ENCODE results near the gene AVL9. TPM values are rescaled to one million over a fixed set of nuclear protein-coding genes. Genes with fewer than 3 reads are reported as not detected.
"Not testable (repeated sequence)": the region's sequence is repeated elsewhere in the genome, so short reads cannot be mapped to it uniquely, and the experiment has no call there.

AVL9 gene
- total RNA-seq, 1 experiment from 2014 or later: 46.6 TPM

DNA sequence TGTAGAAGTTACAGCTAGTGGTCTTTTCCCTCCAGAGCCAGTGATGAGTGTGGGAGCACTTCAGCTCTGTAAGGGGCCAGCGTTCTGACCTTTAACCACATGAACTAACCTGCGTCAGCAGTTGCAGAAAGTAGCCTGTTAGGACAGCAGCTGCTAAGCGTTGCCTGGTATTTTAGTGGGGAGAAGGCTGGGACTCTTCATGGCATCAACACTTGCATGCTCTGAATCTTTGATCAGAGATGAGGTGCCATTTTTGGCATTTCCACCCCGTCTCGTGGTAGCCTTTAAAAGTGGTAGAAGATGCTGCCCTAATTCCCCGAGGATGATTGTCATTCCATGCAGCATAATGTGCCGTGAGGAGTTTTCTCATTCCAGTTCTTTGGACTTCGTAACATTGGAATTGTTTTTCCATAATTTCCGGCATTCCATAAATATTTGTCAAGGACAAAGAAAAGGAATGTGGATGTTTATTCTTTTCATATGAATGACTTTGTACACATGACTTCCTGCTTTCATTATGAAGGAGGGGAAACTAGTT is 92.2 kb downstream of the AVL9 start:
- no peak for DNase-seq (ENCODE audit: low spot score)

DNA sequence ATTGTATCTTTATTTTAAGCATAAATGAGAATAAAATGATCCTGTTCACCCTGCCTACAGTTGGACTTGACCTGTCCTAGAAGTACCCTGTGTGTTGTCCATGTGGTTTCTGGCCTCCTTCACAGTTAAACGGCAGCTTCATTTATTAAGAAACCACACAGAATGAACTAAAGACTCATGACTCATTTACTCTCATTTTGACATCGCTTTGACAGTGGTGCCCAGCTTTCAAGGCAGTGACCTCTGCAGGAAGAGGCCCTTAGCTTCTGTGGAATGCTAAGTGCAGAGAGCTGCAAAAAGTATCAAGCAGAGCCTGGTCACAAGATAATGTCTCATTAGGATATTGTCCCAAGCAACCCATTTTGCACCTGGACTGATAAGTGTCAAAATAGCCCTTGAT is 93.4 kb downstream of the AVL9 start:
- no peak for DNase-seq (ENCODE audit: low spot score)

DNA sequence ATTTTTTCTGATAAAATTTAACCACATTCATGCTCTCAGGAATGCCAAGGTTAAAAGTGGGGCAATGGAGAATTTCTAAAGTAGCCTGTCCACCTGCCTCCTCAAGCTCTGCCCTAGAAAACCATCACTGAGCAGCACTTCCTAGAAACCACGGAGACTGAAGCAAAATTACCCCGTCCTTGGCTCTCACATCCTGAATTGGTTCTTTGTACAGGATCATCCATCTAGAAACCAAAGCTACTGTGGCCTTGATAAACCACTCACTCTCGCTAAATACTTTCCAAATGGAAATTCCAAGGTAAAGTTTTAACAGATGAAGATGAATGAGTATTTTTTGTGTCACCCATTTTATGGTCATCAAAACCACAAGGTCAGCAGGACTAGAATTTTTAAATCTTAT is 96.6 kb downstream of the AVL9 start:
- no peak for DNase-seq (ENCODE audit: low spot score)

DNA sequence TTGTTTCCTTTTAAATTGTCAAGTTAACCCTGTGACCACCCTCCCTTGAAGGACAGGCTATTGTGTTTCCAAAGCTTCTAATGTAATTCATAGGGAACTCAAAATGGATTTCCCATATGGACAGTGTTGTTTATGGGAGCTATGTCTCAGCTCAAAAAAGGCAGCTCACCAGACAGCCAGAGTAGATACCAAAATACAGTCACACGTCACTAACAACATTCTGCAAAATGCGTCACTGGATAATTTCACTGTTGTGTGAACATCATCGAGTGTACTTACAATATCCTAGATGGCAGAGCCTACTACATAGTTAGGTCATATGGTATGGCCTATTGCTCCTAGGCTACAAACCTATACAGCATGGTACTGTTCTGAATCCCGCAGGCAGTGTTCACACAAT is 97.4 kb downstream of the AVL9 start:
- DNase-seq (ENCODE audit: low spot score): no peak

DNA sequence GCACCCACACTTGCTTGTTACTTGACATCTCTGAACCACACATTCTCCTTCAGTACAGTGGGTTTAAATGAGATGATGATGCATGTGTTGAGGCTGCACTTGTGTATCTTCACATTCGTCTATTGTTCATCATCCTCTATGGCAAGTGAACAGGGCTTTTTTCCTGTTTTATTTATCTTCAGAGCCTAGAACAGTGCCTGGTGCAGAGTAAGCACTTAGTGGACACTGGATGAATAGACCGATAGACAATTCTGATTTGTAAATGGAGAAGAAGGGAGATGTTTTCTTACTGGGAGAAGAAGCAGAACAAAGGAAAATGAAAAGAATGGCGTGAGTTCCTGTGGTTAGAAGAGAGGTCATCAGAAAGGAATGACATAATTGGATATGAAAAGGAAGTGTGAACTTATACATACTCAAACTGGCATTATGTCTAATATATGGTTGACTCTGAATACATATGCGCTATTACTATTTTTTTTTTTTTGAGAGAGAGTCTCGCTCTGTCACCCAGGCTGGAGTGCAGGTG is 99.7 kb downstream of the AVL9 start:
- no peak for DNase-seq (ENCODE audit: low spot score)

DNA sequence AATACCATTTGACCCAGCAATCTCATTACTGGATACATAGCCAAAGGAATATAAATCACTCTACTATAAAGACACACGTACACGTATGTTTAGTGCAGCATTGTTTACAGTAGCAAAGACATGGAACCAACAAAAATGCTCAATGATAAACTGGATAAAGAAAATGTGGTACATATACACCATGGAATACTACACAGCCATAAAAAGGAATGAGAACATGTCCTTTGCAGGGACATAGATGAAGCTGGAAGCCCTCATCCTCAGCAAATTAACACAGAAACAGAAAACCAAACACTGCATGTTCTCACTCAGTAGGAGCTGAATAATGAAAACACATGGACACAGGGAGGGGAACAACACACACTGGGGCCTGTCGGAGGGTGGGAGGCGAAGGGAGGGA is 105.9 kb downstream of the AVL9 start:
- DNase-seq (ENCODE audit: low spot score): not testable (repeated sequence)

DNA sequence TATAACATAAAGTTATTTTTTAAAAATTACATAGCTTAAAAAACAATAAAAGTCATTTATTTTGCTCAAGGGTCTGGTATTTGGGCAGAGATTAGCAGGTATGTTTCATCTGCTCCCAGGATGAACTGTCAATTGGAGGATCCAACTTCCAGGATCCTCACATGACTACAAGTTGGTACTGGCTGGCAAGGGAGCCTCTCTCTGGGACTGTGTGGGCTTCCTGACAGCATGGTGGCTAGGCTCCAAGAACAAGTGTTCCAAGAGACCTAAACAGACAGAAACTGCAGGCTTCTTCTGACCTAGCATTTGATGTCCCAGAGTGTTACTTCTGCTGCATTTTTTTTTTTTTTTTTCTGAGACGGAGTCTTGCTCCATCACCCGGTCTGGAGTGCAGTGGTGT is 107.2 kb downstream of the AVL9 start:
- no peak for DNase-seq (ENCODE audit: low spot score)

DNA sequence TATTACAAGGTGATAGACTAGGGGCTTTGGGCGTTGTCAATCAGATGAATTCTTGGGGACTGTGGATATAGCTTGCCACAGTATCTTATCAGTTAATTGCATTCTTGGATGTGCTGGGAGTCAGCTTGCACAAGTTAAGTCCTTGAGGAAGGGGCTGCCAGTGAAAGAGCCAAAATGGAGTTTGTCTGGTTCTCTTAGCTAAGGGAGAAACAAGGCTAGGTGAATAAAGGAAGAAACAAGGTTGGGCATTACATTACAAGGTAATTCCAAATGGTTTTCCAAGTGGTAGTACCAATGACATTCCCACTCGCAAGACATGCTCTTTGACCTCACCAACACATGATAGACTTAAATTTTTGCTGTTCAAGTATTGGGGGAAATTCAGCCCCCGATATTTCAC is 108.2 kb downstream of the AVL9 start:
- DNase-seq (ENCODE audit: low spot score): not testable (repeated sequence)

DNA sequence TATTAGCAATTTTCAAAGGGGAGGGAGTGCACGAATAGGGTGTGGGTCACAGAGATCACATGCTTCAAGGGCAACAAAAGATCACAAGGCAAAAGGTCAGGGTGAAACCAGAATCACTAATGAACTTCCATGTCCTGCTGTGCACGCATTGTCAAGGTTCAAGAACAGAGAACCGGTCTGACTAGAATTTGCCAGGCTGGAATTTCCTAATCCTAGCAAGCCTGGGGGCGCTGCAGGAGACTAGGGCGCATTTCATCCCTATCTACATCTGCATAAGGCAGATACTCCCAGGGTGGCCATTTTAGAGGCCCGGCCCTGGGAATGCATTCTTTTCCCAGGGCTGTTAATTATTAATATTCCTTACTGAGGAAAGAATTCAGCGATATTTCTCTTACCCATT is 108.8 kb downstream of the AVL9 start:
- DNase-seq (ENCODE audit: low spot score): not testable (repeated sequence)

DNA sequence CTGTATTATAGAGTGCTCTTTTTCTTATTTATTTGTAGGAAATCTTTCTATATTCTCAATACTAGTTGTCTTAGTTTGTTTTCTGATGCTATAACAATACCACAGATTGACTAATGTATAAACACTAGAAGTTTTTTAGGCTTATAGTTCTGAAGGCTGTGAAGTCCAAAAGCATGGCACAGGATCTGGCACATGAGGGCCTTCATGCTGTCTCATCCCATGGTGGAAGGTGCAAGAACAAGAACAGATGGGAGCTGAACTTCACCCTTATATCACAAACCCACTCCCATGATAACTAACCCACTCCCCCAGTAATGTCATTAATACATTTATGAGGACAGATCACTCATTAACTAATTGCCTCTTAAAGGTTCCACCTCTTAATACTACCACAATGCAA is 109.7 kb downstream of the AVL9 start:
- no peak for DNase-seq (ENCODE audit: low spot score)

DNA sequence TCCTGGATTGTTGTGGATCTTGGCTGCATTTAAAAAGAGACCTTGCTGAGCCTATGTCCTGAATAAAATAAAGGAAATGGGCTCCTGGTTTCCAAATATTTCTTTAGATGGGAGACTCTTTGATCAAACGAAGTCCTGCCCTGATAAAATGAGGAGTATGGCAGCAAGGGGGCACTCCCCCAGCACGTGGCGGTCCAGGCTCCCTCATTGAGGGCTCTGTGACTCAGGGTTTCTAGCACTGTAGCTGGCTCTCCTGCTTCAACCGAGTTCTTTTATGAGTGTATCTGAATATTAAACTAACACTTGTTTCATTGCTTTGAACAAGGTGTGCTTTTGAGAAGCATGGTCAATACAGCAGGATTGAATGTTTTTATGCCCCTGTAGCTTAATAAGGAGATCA is 114.2 kb downstream of the AVL9 start:
- no peak for DNase-seq (ENCODE audit: low spot score)

DNA sequence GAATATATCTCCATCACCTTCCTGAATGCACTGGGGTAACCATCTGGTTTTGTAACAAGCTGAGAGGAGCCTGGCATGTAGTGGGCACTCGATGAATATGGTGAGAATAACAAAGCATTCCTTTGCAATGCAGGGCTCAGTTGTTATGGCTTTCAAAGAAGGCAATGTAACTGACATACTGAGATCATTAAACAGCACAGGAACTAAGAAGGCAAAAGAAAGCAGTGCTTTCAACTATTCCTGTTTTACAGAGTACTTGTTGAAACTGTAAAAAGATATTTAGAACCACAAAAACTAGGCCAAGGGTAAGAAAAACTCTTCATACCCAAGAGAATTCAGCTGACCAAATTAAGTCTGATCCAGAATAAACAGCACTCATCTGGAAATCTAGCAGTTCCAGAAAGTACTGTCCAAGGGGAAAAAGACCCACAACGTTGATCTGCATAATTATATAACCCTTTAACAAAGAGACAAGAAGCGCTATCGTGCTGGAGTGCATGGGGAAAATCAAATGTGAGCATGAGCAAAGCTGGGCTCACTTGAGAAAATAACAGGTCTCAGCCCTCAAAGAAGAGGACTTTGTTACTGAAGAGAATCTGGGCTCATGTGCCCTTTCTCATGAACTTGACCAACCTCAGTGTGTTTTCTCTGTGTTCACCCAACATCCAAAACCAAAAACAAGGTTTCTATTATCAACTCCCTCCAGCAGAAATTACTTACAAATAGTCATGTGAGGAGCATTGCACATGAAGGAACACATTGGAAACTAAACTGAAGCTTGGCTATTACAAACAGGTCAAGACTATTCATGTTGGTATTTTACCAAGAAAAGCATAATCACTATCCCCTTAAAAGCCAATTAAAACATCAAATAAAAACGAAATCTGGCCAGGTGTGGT is 116.2 kb downstream of the AVL9 start:
- DNase-seq (ENCODE audit: low spot score): no peak

DNA sequence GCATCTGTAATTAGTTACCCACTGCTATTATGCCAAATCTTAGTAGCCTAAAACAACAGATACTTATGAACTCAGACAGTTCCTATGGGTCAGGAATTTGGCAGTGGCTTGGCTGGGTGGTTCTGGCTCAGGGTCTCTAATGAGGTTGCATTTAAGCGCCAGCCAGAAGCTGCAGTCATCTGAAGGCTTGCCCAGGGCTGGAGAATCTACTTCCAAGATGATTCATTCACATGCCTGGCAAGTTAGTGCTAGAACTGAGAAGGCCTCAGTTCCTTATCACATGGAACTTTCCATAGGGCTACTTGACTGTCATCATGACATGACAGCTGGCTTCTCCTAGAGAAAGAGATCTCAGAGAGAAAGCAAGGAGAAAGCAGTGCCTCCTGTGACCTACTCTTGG is 121.3 kb downstream of the AVL9 start:
- DNase-seq (ENCODE audit: low spot score): peak; percentile 8

DNA sequence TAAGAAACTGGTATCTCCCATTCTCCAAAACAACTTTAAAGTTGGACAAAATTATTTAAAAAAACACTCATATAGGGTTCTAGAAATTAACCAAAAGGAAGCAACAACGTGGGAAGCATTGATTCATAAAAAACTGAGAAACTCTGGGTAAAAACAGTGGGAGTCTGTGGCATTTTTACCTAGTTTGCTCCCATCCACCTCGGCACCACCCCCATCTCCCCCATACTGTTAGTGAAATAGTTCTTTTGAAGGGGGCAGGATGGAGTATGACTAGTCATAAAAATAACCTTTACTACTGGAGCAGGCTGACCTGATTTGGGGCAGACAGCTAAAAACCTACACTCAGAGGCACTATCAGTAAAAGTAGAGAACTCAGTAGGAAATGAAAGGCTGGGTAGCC is 123.2 kb downstream of the AVL9 start:
- DNase-seq (ENCODE audit: low spot score): no peak

DNA sequence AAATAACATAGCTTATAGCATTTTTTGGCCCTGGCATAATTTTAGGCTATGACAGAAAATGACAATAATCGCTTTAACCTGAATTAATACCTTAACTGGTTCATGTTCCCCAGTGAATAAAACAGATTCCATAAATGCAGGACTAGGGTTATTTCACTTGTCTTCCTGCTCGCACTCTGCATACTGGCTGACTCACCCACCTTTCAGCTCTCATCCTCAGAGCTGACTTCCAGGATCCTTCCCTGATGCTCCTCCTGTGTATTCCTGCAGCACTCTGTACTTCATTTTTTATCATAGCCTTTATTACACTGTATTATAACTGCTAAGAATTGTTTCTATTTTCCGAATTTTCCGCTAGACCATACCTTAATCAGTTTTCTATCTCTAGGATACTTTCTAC is 123.7 kb downstream of the AVL9 start:
- no peak for DNase-seq (ENCODE audit: low spot score)

DNA sequence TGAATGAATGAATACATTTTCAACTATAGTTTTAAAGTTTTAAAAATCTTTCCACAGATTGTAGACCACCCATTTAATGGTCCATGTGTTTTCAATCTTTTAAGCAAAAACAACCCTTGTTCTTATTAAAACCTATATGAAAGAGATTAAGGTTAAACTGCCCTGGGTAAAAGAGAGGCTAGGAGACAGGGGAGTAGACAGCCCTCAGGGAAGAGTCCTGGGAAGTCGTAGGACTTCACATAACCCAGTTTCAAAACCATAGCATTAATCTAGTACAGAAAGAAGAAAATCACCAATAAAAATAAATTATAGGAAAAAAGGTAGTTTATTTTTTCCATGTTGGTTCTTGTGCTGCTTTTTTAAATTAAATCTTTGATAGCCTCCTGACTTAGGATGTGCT is 124.1 kb downstream of the AVL9 start:
- DNase-seq (ENCODE audit: low spot score): not testable (repeated sequence)

DNA sequence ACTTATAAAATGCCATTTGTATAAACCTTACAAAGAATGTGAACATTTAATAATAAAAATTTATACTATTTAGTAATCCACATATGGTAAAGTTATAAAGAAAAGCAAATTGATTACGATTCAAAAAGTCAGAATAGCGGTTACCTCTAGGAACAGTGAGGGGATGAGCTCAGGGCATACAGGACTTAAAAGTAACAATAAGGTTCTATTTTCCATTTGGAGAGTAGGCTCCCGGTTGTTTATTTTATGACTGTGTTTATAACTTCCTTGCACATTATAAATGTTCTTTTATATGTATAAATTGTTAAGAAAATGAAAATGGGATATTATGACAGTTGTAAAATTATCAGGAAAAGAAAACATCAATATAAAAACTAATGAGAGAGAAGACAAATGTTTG is 135.7 kb downstream of the AVL9 start:
- DNase-seq (ENCODE audit: low spot score): no peak

DNA sequence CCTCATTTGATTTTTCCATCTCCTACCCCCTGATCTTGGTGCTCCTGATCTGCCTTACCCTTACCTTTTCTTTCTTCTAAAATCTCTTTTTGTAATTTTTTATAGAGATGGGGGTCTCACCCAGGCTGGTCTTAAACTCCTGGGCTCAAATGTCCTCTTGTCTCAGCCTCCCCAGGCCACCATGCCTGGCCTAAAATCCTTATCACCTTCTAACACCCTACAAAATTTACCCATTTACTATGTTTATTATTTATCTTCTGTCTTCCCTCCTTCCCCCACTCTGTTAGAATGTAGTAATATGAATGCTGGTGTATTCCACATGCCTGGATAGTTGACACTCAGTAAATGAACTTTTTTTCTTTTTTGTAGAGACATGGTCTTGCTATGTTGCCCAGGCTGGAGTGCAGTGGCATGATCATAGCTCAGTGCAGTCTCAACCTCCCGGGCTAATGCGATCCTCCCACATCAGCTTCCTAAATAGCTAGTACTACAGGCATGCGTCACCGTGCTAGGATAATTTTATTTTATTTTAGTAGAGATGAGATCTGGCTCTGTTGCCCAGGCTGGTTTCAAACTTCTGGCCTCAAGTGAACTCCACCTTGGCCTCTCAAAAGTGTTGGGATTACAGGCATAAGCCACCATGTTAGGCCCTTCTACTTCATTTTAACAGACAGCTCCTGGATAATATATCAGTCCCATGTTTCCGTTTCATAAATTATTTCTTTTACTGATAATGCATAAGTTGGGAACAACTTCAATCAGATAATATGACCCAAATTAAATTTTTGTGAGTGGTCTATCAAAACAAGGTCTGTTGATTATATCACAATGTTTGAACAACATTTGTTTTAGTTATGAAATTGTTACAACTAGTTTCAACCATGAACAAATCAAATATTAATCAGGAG is 136.6 kb downstream of the AVL9 start:
- not testable (repeated sequence) for DNase-seq (ENCODE audit: low spot score)

DNA sequence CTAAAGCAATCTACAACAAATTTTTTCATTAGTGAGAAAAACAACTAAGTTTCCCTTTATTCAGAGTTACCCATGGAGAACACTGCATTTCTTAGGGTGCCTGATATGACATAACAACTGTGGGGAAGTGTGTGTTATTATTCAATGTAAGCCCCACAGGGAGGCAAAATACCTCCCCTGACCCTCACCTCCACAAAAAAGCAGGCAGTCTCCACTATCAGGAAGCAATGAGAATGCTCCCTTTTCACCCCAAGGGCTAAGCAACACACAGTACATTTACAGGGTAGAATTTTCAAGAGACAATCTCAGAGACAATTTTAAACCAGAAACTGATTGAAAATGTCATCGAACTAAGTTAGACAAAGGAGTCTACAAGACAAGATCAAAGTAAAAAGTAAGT is 138.2 kb downstream of the AVL9 start:
- DNase-seq (ENCODE audit: low spot score): not testable (repeated sequence)

DNA sequence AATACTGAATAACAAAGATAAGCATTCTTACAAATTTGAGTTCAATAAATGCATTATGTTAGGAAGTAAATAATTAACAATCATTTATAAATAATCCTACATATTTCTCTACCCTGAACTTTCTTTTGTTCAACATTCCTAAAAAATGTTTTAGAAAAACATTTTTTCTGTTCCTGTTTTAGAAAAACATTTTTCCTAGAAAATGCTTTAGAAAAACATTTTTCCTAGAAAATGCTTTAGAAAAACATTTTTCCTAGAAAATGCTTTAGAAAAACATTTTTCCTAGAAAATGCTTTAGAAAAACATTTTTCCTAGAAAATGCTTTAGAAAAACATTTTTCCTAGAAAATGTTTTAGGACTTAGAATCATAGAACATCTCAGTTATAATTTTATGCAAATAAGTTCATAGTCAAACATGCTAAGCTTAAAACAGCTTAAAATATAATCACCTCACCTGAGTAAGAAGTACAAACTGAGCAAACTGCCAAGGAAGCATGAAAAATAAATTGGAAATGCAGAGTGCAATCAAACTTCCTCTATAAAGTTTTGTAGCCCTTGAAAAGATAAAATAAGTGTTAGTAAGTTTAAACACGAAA is 139.6 kb downstream of the AVL9 start:
- not testable (repeated sequence) for DNase-seq (ENCODE audit: low spot score)

DNA sequence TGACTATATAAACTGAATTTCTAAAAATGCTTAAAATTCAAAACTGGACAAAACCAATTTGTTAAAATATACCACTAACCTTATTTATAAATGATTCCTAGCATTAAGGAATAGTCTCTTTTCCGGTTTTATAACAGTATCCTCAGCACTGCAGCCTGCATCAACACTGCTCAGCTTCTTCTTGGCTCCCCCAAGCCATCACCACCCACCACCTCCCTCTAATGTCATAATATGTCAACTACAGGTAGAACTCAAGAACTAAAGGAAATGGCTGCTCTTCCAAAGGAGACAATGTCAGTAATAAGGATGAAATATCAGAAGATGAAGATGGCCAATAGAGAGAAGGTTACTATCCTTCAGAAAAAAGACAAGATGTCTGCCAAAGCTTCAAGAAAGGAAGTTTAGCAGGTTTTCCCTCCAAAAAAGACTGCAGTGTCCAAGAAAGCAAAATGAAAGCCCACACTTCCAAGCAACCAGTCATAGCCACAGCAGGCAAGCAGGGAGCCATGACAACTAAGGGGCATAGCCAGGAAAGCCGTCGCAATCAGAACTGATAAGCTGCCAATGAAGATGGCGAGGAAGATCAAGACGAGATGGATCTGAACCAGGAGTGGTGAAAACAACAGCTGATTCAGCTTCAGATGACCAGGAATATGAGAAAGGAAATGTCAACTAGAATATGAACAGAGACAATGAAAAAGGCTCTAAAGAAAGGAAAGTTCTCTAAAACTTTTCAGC is 141.6 kb downstream of the AVL9 start:
- DNase-seq (ENCODE audit: low spot score): peak; percentile 8
